Stimulated activated CD8-positive, alpha-beta memory T cell treated with anti-CD3 and anti-CD28 coated beads, Interleukin-4, amount 100 ng/mL, for 1 hour (primary cell): ENCODE measurements around the gene C9orf57.
"Not testable (repeated sequence)": the region's sequence is repeated elsewhere in the genome, so short reads cannot be mapped to it uniquely, and the experiment has no call there.

Experiments
- DNase-seq, 2 donors: peaks; one replicate each; pipeline ENCODE4 v3.0.0-alpha.2; 2020; ENCODE audit warnings: low read depth in 2 of 2, low spot score in 1 of 2

Gene C9orf57, protein sequence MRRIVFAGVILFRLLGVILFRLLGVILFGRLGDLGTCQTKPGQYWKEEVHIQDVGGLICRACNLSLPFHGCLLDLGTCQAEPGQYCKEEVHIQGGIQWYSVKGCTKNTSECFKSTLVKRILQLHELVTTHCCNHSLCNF

GRCh38 chr9:72060513-72060912, at the start of gene C9orf57:
Gene C9orf57, minus strand, starts transcription at chr9:72060613. Its CDS starts 1,282 bp downstream, at chr9:72059331.
- no peak for DNase-seq

GRCh38 chr9:72102520-72102919, 42.1 kb upstream of the C9orf57 start:
- no peak for DNase-seq

GRCh38 chr9:72095520-72095919, 35.1 kb upstream of the C9orf57 start:
- not testable (repeated sequence) for DNase-seq

GRCh38 chr9:72092820-72093219, 32.4 kb upstream of the C9orf57 start:
- no peak for DNase-seq

DNA sequence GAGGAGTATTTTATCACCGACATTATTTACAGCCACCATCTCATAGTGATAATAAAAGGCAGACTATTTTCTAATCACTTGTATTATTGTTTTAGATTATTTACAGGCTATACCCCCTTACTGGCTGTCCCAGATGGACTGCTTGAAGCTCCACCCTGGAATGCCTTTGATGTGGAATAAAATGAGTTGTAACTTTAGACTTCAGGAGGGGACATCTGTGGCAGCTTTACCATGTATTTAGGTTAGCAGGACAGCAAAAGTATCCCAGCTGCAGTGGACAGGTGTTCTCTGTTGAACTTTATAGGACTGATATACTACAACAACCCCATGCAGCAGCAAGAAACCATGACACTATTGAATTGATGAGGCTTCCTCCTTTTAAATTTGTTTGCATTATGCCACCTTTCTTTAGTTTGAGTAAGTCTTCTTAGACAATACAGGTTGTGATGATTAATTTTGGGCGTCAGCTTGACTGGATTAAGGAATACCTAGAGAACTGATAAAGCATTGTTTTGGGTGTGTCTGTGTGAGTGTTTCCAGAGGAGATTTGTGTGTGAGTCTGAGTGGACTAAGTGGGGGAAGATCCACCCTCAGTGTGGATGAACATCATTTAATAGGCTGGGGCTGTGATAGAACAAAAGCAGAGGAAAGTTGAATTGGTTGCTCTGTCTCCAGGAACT, 29.2 kb upstream of the C9orf57 start:
- no peak for DNase-seq

DNA sequence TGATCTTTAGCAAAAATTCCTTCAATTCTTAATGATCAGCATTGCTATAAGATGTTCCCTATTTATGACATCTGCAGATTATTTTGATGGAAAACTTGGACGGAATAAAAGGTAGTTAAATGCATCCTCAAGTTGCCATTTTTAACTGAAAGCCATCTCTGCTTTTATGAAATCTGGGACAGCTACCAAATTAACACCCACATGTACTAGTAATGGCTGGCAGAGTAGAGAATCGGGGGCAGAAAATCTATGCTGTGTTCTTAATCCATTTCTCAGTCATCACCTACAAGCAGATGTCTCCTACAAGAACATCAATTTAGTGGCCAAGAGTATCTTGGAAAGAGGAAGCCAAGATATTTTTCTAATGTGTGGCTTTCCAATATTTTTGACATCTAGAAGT, 22.1 kb upstream of the C9orf57 start:
- no peak for DNase-seq

DNA sequence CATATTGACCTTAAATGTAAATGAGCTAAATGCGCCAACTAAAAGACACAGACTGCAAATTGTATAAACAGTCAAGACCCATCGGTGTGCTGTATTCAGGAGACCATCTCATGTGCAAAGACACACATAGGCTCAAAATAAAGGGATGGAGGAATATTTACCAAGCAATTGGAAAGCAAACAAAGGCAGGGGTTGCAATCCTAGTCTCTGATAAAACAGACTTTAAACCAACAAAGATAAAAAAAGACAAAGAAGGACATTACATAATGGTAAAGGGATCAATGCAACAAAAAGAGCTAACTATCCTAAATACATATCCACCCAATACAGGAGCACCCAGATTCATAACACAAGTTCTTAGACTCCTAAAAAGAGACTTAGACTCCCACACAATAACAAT, 14.3 kb upstream of the C9orf57 start:
- not testable (repeated sequence) for DNase-seq

DNA sequence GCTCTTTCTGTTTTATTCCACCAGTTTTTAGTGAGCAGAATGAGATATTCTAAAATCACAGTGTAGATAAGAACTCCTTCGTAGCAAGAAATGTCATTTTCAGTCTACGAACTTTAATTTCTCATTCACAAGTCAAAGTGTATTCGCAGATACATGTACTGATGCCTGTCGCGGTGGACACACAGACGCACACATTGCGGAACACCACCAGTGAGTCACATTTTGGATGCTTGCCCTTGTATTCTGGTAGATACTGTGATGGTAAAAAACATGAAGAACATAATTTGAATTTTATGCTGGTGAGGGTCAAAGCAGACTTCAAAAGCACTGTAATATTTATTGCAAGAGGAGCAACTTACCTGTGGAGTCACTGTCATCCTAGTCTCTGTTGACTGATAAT, 4.7 kb upstream of the C9orf57 start:
- DNase-seq = no peak

DNA sequence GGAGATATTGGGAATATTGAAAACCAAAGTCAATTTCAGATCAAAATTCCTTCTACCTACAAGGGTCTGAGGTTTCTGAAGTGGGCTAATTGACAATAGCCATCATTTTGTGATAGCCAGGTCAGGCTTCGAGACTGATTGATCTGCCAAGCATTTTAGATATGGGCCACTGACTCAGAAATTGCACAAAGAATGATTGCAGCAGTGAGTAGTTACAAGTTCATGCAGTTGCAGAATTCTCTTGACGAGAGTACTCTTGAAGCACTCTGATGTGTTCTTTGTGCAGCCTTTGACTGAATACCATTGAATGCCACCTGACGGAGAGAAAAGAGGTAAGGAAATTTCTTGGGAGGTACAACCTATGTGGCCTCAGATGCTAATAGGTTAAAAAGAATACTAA, 8.3 kb downstream of the C9orf57 start:
- no peak for DNase-seq

- no peak for DNase-seq
Measured at GRCh38 chr9:72048850-72049249, 11.6 kb downstream of the C9orf57 start.

GRCh38 chr9:72046630-72047456, 13.6 kb downstream of the C9orf57 start:
- no peak for DNase-seq

DNA sequence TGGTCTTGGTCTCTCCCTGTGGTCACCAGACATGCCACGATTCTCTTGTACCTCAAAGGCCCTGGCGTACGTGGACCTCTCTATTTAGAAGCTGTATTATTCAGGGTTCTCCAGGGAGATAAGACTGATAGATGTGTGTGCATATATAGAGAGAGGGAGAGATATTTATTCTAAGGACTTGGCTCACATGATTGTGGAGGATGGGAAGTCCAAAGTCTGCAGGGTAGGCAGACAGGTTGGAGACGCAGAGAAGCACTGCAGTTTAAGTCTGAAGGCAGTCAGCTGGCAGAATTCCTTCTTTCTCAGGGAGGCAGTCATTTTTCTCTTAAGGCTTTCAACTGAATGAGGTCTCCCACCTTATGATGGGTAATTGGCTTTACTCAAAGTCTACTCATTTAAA, 16.3 kb downstream of the C9orf57 start:
- DNase-seq = no peak

DNA sequence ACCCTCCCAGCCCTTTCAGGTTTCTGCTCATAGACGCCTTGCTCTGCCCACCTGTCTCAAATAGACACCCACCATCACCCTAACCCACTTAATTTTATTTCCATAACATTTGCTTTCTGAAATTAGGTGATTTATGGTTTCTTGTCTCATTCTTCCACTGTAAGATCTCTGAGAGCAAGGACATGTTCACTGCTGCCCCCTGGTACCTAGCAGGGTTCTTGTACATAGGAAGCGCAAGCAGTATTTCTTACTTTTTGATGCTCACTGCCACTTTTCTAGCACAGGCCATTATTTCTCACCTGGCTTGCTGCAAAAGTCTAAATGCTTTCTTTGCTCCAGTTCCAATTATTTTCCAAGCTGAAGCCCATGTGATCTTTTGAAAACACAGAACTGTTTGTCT, 16.8 kb downstream of the C9orf57 start:
- no peak for DNase-seq

- DNase-seq = no peak
Measured at GRCh38 chr9:72042928-72043327, 17.5 kb downstream of the C9orf57 start.

DNA sequence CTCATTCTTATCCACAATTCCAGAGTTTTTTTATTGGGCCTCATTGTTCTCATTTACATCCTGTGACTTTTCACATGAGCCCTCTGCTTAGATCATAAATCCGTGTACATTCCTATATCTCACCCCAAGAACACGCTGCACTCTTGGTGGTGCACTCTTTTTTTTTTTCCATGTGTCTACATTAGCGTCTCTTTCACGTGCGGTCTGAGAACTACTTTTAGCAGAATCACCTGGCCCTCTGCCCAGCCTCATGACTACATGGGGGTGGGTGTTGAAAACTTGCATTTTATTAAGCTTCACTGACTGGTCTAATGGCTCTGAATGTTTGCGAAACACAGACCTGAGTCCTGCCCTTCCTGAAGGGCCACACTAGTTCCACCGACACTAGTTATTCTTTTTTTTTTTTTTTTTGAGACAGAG, 18.6 kb downstream of the C9orf57 start:
- DNase-seq = no peak

- DNase-seq = no peak
Measured at GRCh38 chr9:72041369-72041768, 19.0 kb downstream of the C9orf57 start.

DNA sequence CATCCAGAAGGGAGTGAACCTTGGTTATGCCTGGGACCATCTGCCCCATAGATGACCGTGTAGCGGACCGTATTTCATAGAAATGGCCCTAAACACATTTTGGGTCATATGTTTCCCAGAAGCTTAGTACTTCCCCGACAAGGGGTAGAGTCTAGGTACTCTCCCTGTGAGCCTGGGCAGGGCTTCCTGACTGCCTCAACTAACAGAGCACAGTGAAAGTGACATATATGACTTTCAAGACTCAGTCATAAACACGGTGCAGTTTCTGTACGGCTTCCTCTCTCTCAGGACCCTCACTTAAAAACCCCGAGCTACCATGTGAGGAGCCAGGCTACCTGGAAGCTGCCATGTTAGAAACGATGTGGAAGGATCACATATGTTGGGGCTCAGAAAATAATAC, 20.9 kb downstream of the C9orf57 start:
- DNase-seq = no peak

DNA sequence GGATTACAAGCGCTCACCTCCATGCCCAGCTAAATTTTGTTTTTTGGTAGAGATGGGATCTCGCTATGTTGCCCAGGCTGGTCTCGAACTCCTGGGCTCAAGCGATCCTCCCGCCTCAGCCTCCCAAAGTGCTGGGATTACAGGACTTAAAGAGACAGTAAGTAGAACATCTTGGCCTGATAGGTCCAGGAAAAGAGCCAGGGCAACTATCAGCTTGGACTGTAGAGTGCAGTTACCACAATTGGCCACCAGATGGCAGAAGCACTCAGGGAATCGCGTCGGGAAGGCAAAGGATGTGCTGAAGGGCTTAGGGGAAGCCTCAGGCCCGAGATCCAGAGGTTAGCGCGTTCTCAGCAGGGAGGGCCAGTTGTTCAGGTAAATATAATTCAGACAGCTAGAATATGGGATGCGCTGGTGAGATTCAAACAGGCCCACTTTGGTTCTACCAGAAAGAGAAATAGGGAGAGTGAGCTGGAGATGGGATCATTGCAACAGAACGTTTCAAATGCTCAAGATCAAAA, 21.5 kb downstream of the C9orf57 start:
- DNase-seq = peak; percentile 13 to 30

DNA sequence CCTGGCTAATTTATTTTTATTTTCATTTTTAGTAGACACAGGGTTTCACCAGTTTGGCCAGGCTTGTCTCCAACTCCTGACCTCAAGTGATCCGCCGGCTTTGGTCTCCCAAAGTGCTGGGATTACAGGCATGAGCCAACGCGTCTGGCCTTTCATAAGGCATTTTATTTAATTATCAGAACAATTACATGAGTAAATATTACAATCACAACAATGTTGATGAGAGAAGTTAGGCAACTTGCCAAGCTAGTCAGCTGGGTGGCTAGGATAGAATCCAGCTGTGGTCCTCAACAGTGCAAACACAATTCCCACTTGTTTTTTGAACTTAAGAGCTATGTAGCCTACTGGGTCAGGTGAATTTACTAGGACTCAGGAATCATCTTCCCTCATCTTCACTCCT, 22.0 kb downstream of the C9orf57 start:
- DNase-seq = no peak

GRCh38 chr9:72037571-72037970, 22.8 kb downstream of the C9orf57 start:
- no peak for DNase-seq

GRCh38 chr9:72030767-72031166, 29.6 kb downstream of the C9orf57 start:
- no peak for DNase-seq

DNA sequence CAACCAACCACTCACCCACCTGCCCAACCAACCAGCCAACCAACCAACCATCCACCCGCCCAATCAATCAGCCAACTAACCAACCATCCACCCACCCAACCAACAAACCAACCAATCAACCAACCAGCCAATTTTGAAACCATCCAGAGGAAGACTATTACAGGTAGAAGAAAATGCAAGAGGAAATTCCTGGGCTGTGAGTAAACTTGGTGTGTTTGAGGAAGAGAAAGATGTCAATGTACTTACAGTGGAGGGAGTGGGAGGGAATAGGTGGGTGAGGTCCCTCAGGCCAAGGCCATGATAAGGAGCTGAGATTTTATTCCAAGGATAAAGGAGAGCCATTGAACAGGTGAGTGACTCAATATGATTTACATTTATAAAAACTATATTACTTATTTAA, 30.4 kb downstream of the C9orf57 start:
- DNase-seq = no peak
